ENCODE measurements around the gene CGB1.

Gene CGB1

DNA sequence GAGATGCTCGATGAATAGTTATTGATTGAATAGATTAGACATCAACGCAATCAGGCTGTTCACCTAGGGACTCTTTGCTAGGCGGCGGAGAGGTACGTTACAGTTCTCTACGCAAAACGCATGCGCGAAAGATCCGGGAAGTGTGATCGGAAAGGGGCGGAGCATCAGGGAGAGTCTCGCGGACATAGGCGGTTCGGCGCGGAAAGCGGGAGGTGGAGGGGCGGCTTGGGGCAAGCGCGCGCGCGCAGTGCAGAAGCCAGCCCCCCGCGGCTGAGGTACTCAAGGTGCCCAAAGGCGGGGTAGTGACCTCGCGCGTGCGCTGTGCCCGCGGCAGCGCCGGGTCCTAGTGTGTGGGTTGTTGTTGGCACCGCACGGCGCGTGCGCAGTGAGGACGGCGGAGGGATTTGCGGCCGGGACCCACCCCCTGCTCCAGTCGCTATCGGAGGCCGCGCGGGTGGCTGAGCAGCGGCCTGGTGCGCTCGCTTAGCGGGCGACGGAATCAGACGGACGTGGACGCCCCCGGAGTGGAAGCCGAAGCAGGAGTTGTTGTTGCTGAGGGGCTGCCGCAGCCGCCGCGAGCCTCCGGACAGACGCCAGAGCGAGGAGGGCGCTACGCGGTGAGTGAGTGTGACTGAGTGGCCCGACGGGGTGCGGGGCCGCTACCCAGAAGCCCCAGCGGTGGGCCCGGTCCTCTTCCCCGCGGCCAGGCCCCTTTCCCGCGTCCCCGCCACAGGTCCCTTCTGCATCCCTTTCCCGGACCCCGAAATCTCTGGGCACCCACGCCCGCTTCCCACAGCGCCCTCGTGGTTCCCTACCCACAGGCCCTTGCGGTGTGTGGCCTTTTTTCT is 48.5 kb upstream of the CGB1 start, which contains the start of gene SNRNP70 (continued):
- TF ChIP-seq SCRT1 (tag by site-specific recombination; IDR thresholded peaks at IDR 0.05; ENCODE audit: borderline replicate concordance): peak; percentile 78; the same call in 1 of the 2 replicates
- peak; percentile 38 for TF ChIP-seq ZNF660 (tag by site-specific recombination; IDR thresholded peaks at IDR 0.05)
- peak; percentile 63; the same call in 1 of the 2 replicates for TF ChIP-seq ZSCAN23 (tag by site-specific recombination; IDR thresholded peaks at IDR 0.05)
- TF ChIP-seq, protein P1, sequence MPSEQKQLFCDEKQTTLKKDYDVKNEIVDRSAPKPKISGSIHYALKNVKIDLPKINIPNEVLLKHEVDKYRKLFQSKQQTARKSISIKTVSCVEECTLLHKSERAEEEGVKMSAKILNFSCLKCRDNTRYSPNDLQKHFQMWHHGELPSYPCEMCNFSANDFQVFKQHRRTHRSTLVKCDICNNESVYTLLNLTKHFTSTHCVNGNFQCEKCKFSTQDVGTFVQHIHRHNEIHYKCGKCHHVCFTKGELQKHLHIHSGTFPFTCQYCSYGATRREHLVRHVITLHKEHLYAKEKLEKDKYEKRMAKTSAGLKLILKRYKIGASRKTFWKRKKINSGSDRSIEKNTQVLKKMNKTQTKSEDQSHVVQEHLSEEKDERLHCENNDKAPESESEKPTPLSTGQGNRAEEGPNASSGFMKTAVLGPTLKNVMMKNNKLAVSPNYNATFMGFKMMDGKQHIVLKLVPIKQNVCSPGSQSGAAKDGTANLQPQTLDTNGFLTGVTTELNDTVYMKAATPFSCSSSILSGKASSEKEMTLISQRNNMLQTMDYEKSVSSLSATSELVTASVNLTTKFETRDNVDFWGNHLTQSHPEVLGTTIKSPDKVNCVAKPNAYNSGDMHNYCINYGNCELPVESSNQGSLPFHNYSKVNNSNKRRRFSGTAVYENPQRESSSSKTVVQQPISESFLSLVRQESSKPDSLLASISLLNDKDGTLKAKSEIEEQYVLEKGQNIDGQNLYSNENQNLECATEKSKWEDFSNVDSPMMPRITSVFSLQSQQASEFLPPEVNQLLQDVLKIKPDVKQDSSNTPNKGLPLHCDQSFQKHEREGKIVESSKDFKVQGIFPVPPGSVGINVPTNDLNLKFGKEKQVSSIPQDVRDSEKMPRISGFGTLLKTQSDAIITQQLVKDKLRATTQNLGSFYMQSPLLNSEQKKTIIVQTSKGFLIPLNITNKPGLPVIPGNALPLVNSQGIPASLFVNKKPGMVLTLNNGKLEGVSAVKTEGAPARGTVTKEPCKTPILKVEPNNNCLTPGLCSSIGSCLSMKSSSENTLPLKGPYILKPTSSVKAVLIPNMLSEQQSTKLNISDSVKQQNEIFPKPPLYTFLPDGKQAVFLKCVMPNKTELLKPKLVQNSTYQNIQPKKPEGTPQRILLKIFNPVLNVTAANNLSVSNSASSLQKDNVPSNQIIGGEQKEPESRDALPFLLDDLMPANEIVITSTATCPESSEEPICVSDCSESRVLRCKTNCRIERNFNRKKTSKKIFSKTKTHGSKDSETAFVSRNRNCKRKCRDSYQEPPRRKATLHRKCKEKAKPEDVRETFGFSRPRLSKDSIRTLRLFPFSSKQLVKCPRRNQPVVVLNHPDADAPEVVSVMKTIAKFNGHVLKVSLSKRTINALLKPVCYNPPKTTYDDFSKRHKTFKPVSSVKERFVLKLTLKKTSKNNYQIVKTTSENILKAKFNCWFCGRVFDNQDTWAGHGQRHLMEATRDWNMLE (tag by site-specific recombination; conservative IDR thresholded peaks at IDR 0.05; ENCODE audit: low read depth): 0 out of 2 replicates have a peak, but pooled peaks have one; percentile 10
- peak; percentile 62; the same call in 1 of the 2 replicates for TF ChIP-seq ZNF146 (tag by site-specific recombination; IDR thresholded peaks at IDR 0.05)
- TF ChIP-seq HOXC10 (CRISPR knock-in tag; IDR thresholded peaks at IDR 0.05): no peak
- TF ChIP-seq ZNF157 (tag by site-specific recombination; IDR thresholded peaks at IDR 0.05): 0 out of 2 replicates have a peak, but pooled peaks have one; percentile 35
- TF ChIP-seq ZNF112 (tag by site-specific recombination; IDR thresholded peaks at IDR 0.05): no peak
- TF ChIP-seq ZNF621 (tag by site-specific recombination; IDR thresholded peaks at IDR 0.05): no peak
- TF ChIP-seq ZSCAN16 (tag by site-specific recombination; IDR thresholded peaks at IDR 0.05): peak; percentile 67; the same call in 1 of the 2 replicates
- no peak for TF ChIP-seq ZNF133 (tag by site-specific recombination; IDR thresholded peaks at IDR 0.05)
- TF ChIP-seq ZNF174 (tag by site-specific recombination; IDR thresholded peaks at IDR 0.05): no peak
- peak; percentile 65; the same call in 1 of the 2 replicates for TF ChIP-seq CTCF (tag by site-specific recombination; IDR thresholded peaks at IDR 0.05)
- 0 out of 2 replicates have a peak, but pooled peaks have one; percentile 74 for TF ChIP-seq ZNF645 (tag by site-specific recombination; IDR thresholded peaks at IDR 0.05)
- TF ChIP-seq ZNF600 (tag by site-specific recombination; IDR thresholded peaks at IDR 0.05): peak; percentile 65
- peak; percentile 79; the same call in 1 of the 2 replicates for TF ChIP-seq ZNF24 (tag by site-specific recombination; IDR thresholded peaks at IDR 0.05)
- peak; percentile 75 for TF ChIP-seq ZNF10 (tag by site-specific recombination; IDR thresholded peaks at IDR 0.05)
- no peak for TF ChIP-seq ZNF560 (tag by site-specific recombination; IDR thresholded peaks at IDR 0.05; ENCODE audit: borderline replicate concordance)
- TF ChIP-seq ZNF184 (tag by site-specific recombination; IDR thresholded peaks at IDR 0.05): no peak
- peak; percentile 86 for TF ChIP-seq ZIC2 (tag by site-specific recombination; IDR thresholded peaks at IDR 0.05)
- TF ChIP-seq YY2 (tag by site-specific recombination; IDR thresholded peaks at IDR 0.05): peak; percentile 76
- peak; percentile 60; the same call in 1 of the 2 replicates for TF ChIP-seq ZBTB6 (tag by site-specific recombination; IDR thresholded peaks at IDR 0.05)
- 0 out of 2 replicates have a peak, but pooled peaks have one; percentile 18 for TF ChIP-seq ZBTB1 (tag by site-specific recombination; IDR thresholded peaks at IDR 0.05)
- 0 out of 2 replicates have a peak, but pooled peaks have one; percentile 49 for TF ChIP-seq ZNF121 (tag by site-specific recombination; IDR thresholded peaks at IDR 0.05)
- TF ChIP-seq ZNF341 (tag by site-specific recombination; IDR thresholded peaks at IDR 0.05; ENCODE audit: low read depth): peak; percentile 90
- TF ChIP-seq ZNF830 (tag by site-specific recombination; IDR thresholded peaks at IDR 0.05; ENCODE audit: low read depth): no peak
- TF ChIP-seq ZBTB17 (tag by site-specific recombination; IDR thresholded peaks at IDR 0.05): peak; percentile 94
- no peak for TF ChIP-seq MYNN (tag by site-specific recombination; IDR thresholded peaks at IDR 0.05; ENCODE audit: borderline replicate concordance)
- TF ChIP-seq ZFHX2 (tag by site-specific recombination; conservative IDR thresholded peaks at IDR 0.05): peak; percentile 90
- peak; percentile 75 for TF ChIP-seq SP7 (tag by site-specific recombination; IDR thresholded peaks at IDR 0.05)
- TF ChIP-seq ZBTB20 (tag by site-specific recombination; IDR thresholded peaks at IDR 0.05): peak; percentile 87; the same call in 1 of the 2 replicates
